ENCODE results near the gene BANP.
"Not testable (repeated sequence)": the region's sequence is repeated elsewhere in the genome, so short reads cannot be mapped to it uniquely, and the experiment has no call there.

The BANP gene

GRCh38 chr16:88088611-88089010 is 137.4 kb downstream of the BANP start:
- not testable (repeated sequence) for DNase-seq (ENCODE audit: low read depth)

DNA sequence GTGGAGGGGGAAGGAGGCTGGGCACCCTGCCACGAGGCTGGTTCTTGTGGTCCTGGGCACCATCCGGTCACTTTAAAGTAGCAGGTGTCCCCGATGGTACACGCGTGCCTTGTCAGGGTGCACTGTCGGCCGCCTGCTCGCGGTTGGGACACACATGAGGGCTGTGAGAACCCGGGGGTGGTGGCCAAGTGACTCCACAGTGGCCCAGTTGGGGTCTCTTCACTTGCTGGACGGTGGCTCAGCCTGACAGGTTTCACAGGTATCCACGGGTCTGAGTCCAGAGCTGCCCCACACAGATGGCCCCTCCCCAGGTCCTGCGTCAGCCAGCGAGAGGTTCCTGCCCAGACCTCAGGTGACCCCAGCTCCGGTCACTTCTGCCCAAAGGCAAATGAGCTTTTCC is 137.8 kb downstream of the BANP start:
- not testable (repeated sequence) for DNase-seq (ENCODE audit: low read depth)

- not testable (repeated sequence) for DNase-seq (ENCODE audit: low read depth)
Measured at GRCh38 chr16:88089632-88090376, 138.6 kb downstream of the BANP start.

DNA sequence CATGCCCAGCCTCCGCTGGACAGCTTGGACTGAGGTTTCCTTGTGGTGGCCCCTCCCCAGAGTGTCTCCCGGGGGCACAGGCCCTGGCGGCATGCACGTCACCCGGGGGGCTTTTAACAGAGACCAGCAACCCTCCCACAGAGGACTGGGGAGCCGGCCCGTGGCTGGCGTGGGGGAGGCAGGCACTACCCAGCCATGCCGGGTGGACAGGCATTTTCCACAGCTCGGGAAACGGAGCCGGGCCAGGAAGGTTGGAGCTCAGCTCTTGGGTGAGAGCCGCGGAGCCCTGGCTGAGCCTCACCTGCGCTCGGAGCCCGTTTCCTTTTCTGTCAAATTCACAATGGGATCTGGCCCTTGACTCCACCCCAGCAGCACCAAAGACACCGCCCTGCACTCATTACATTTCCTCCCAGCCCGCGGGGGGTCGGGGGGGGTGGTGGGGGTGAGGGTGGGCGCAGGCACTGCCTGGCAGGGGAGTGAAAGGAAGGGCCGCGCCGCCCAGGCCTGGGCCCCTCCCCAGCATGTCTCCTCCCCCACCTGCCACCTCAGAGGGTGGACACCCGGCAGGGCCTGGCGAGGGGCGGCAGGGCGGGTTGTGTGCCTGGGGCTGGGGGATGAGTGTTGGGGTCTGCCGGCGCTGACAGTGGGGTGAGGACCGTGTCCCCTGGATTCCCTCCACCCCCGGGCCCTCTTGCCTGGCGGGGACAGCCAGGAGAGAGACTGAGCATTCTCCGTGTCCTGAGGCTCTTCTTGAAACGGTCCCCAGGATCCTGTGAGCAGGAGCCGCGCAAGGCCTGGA is 139.3 kb downstream of the BANP start:
- DNase-seq (ENCODE audit: low read depth) = not testable (repeated sequence)

- DNase-seq (ENCODE audit: low read depth) = not testable (repeated sequence)
Measured at GRCh38 chr16:88091221-88091971, 140.2 kb downstream of the BANP start.

- not testable (repeated sequence) for DNase-seq (ENCODE audit: low read depth)
Measured at GRCh38 chr16:88091972-88092302, 140.7 kb downstream of the BANP start.

DNA sequence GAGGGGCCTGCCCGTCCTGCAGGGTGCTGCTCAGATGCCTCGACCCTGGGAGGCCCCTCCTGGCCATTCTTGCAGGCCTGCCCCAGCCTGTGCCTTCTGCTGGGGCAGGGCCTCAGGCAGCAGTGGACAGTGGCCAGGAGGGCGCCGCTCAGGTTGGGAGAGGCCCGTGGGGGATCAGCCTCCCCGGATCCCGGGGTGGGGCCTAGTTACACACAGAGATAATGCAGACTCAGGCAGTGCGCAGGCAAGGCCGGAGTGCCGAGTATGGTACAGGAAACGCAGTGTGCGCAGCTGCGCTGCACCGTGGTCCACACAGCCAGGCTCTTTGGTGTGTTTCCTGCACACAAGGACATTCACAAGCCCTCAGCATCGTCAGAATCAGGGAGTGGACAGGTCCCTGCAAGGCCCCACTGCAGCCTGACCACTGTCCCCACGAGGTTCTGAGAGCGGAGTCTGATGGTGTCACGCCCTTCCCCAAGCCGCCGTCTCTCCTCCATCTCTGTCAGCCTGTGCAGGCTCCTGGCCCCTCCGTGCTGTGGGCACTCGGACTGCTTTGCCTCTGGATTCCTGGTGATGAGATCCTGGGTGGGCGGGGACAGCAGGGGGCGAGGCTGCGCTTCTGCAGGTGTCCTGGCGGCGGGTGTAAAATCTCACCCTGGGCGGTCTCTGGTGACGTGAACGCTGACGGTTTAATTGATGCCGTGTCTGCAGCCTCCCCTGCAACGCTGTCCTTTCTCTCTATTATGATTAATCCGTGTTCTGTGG is 141.7 kb downstream of the BANP start:
- not testable (repeated sequence) for DNase-seq (ENCODE audit: low read depth)

DNA sequence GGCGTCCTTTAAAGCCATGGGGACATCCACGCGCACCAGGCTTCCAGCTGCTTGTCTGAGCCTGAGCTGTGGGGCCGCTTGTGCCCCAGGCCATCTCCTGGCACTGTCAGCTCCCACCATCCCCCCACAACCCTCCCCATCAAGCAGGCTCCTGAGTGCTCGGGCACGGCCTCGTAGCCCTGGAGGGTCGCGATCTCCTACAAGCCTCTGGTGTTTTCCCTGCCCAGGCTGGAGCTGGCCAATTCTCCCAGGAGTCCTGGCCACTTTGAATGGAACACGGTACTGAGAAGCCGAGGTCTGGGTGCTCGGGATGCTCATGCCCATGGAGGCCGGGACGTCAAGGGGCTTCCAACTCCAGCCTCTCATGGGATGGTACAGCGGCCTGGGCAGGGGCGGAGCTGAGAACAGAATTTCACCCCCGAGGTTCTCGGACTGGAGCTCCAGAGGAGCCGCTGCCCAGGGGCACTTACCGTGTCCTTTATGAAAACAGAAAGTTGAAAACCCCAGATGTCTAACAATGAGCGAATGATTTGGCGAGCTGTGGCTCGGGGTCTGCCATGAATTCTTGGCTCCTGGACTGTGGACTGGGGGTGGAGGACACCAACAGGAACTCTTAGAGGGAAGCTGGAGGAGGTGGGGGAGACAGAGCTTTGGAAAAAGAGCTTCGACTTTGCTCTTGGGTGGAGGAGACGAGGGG is 142.5 kb downstream of the BANP start:
- DNase-seq (ENCODE audit: low read depth) = not testable (repeated sequence)

GRCh38 chr16:88094253-88094575 is 143.0 kb downstream of the BANP start:
- DNase-seq (ENCODE audit: low read depth) = not testable (repeated sequence)

- not testable (repeated sequence) for DNase-seq (ENCODE audit: low read depth)
Measured at GRCh38 chr16:88094900-88095299, 143.7 kb downstream of the BANP start.

DNA sequence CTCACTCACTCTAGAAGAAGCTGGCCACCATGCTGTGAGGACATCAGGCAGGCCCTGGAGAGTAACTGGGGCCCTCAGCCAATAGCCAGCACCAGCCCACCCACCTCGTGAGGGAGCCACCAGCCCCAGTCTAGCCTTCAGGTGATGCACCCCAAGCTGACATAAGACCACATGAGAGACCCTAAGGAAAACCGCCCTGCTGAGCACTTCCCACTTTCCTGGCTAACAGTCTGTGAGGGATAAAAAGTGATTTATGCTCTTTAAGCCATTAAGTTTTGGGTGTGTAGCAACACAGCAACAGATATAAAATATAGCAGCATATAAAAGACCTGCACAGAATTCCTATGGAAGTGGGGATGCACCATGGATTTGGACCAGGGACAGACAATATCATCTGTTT is 145.4 kb downstream of the BANP start:
- not testable (repeated sequence) for DNase-seq (ENCODE audit: low read depth)

DNA sequence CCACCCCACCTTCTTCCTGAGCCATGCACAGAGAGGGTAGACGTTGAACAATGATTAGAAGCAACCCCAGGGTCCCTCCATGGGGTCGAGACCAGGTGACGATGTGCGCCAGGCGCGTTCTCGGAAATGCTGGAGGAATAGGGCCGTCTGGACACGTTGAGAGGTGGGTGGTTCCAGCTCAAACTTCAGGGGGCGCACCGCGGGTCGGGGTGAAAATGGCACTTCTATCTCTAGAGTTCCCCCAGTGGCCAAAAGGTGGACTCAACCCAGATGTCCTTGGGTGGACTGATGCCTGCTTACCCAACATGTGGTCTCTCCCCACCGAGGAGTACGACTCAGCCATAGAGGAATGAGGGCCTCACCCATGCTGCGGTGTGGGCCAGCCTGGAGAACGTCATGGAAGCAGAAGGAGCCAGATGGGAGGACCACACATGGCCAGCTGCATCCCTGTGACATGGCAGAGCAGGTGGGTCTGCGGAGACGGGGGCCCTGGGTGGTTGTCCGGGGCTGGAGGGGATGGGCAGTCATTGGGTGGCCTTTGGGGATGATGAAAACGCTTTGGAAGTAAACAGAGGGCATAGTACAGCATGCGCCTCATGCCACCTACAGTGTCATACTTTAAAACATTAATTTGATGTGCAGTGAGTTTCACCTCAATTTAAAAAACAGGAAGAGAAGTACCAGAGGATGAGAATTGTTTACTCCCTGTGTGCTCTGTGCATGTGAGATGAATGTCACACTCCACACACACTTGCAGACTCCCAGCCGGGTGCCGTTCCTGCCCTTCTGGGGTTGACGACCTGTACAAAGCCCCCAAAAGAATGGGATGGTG is 147.7 kb downstream of the BANP start:
- not testable (repeated sequence) for DNase-seq (ENCODE audit: low read depth)

GRCh38 chr16:88099563-88099890 is 148.3 kb downstream of the BANP start:
- DNase-seq (ENCODE audit: low read depth) = no peak

DNA sequence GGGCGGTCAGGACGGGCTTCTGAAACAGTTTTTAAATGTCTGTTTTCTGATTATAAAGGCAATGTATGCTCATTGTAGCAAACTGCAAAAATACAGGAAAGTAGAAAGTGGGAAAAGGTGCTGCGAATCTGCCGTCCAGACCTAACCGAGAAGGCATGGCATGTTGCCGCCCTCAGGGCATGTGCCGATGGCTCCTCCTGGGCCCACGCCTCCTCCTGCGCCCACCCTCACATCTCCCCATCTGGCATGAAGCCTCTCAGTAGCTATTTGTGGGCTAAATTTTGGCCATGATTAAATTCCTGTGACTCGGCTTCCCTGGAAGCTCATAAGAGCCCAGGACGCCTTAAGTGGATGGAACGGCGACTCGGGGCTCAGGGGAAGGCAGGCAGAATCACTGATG is 148.7 kb downstream of the BANP start:
- not testable (repeated sequence) for DNase-seq (ENCODE audit: low read depth)

GRCh38 chr16:88100801-88101622 is 149.8 kb downstream of the BANP start:
- DNase-seq (ENCODE audit: low read depth) = not testable (repeated sequence)

DNA sequence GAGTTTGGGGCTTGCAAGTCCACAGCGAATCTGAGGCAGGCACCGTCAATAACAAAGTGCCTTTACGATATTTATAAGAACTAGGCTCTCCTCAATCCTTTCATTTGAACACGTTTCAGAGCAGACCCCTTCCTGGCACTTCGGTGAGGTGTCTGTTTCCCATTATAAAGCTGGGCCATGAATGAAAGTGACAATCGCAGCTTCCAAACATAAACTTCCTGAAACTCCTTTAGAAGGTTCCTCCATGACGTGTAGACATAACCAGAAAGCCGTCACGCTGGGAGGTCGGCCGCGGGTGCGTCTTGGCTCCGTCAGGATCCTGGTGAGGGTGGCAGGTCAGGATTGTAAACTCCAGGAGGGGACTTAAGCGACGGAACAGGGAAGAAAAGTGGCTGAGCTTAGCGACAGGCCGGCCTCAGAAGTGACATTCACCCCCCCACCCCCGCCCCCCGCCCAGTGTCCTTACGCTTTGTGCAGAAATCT is 150.4 kb downstream of the BANP start:
- DNase-seq (ENCODE audit: low read depth) = not testable (repeated sequence)

DNA sequence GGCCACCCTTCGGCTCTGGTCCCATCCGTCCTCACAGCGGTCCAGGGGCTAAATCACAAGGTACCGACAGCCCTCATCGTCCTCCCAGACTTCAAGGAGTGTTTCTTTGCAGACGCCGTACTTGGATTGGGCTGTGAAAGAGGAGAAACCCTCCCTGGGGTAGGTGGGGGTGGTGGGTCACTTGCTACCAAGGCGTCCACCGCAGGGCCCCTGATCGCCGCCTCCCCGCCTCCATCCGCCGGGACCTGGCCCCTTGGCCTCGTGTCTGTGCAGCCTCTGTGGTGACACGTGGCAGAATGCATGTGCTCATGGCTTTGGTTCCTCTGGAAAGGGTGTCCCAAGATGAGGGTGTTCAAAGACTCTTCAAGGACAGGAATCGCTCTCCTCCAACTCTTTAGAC is 151.4 kb downstream of the BANP start:
- no peak for DNase-seq (ENCODE audit: low read depth)

DNA sequence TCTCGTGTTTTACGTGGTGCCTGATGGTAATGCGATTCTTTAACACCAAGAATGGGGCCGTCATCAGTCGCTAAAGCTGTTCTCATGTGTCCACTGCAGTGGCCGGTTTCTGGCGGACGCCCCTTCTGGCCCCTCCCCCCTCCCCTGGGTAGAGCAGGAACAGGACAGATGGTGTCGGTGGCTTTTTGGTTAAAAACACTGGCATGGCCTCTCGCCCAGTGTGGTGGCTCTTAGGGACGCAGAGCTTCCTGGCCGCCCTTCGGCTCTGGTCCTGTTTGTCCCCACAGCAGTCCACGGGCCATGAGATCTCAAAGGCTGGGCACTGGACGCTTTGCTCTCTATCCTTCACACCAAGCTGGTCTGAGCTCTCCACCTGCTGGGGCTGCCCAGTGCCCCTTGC is 151.8 kb downstream of the BANP start:
- DNase-seq (ENCODE audit: low read depth) = no peak

DNA sequence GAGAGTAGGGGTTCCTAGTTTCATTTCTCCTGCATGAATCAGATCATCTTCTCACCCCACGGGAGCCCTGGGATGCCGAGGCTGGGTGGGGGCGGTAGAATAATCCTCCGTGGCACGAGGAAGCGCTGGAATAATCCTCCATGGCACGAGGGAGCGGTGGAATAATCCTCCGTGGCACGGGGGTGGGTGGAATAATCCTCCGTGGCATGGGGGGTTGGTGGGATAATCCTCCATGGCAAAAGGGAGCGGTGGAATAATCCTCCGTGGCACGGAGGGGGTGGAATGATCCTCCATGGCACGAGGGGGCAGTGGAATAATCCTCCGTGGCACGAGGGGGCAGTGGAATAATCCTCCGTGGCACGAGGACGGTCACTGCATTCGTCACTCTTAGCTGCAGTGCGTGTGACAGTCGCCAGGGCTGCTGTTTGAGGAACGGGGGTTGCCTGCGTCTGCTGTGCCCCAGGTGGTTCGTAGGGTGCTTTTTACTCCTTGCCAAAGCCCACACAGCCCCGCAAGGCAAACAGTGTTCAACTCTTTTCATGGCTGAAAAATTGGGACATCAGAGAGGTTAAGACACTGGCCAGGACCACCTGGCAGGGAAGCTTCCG is 152.5 kb downstream of the BANP start:
- no peak for DNase-seq (ENCODE audit: low read depth)
